GM12874 (cell line): ENCODE measurements around the gene MAFF.
A peak's percentile ranks its signal among the peaks of the same experiment; 100 is the strongest.

Source experiments
- CTCF ChIP-seq: IDR thresholded peaks from 2 replicates; pipeline ENCODE4 v1.5.1; 2011; ENCODE audit warnings: low read depth, mild to moderate bottlenecking, control low read depth, low read length, moderate library complexity; ENCODE audit not compliant: insufficient read depth

MAFF gene

DNA sequence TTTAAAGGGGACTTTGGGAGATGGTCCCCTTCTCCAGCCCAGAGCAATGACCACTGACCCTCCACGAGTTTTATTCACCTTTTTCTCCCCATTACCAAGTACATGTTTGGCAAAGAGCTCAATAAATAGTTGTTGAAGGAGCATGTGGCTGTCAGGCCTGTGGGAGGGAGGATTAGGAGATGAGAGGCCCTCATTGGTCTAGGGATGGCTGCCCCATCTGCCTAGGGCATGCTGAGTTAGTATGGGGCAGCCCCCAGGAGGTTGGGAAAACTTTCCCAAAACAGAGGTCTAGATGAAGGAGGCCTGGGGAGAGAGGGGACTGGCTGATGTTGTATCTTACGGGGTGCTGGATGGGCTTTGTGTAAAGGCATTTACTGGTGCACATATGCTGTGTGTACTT is 10.6 kb downstream of the MAFF start:
- TF ChIP-seq CTCF = no peak

- no peak for TF ChIP-seq CTCF
Measured at GRCh38 chr22:38213319-38213989, 11.7 kb downstream of the MAFF start.

DNA sequence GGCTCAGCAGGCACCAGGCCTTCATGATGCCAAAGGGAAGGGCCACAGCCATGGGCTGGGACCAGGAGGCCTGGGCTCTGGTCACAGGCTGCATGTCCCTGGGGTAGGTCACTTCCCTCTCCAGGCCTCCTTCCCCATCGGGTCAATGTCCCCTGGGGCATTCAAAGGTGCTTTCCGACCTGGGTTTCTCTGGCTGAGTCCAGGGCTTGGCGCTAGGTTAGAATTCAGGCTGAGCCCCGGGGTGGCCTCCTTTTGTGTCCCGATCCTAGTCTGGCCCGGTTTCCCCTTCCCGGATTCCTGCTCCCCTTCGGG is 12.2 kb downstream of the MAFF start:
- TF ChIP-seq CTCF = no peak

- TF ChIP-seq CTCF = peak; percentile 36; the same call in 1 of the 2 replicates
Measured at GRCh38 chr22:38214302-38215056, 12.7 kb downstream of the MAFF start.

GRCh38 chr22:38215156-38216038 is 13.6 kb downstream of the MAFF start:
- TF ChIP-seq CTCF = no peak

DNA sequence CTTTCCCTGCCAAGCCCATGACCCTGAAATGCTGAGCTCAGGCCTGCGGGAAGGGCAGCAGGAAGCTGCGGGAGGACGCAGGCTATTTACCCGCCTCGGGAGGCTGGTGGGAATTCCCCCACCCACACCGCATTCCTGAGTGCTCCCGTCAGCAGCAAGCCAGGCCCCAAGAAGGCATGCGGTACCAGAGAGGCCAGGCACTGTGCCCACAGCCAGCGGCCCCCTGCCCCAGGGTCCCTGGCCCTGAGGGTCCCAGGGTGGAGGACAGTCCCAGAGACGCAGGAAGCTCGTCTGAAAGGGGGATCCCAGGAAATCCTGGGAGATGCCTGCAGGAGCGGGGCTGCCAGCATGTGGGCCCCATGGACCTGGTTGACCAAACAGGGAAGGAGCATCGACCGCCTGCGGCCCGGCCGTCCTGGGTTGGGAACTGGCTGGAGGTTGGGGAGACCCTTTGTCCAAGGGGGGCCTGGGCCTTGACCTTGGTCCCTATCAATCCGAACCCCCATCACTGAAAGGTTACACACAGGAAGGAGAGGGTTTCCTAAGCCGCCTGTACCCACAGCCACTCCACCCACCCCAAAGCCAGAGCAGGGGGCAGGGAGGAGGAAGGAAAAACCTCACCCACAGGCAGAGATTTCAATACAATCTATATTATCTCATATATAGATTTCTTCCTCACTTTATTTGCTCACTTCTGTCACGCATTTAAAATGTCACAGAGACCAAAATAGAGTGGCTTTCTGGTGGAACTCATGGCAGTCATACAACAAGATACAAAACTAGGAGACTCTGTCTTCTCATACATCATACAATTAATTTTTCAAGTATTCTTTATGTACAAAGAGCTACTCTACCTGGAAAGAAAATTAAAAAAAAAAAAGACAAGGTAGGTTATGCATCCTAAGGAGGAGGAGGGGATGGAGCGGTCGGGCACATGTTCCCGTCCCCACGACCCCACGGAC is 17.1 kb downstream of the MAFF start:
- TF ChIP-seq CTCF = no peak

GRCh38 chr22:38219632-38220031 is 17.8 kb downstream of the MAFF start:
- no peak for TF ChIP-seq CTCF
